Thyroid gland (tissue), 4 donors: ENCODE data around the gene EPN1.

Experiments used
- POLR2A ChIP-seq, 2 donors: fragments of 450-650 bp; IDR thresholded peaks; one replicate each; pipeline ENCODE4 v1.6.1; 2017; ENCODE audit warnings: antibody characterized with exemption in 2 of 2, mild to moderate bottlenecking in 2 of 2, moderate library complexity in 1 of 2
- TF ChIP-seq, protein P1 (sequence below), 6 experiments: fragments of 200-600 bp in 3 of 6; fragments of 450-650 bp in 3 of 6; sonication (generic) in 3 of 6; IDR thresholded peaks; one replicate each; pipeline ENCODE4 v1.5.1; 2016 to 2019; ENCODE audit warnings: antibody characterized with exemption in 6 of 6, mild to moderate bottlenecking in 2 of 6, inconsistent platforms in 1 of 6, moderate library complexity in 1 of 6

DNA sequence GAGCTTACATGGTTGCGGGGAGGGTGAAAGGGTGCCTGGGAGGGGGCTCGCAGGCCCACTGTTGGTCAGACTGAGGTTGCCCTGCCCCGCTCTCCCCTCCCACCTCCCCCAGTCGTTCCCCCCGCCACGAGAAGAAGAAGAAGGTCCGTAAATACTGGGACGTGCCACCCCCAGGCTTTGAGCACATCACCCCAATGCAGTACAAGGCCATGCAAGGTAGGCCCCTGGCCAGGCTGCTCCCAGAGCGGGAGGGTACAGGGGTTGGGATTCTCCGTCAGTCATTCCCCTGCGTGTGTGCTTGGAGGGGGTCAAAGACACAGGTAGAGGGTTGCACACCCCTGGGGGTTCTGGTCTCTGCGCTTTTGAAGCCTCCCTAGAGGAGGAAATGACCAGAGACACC, 14.6 kb upstream of the EPN1 start:
- TF ChIP-seq, protein P1, sequence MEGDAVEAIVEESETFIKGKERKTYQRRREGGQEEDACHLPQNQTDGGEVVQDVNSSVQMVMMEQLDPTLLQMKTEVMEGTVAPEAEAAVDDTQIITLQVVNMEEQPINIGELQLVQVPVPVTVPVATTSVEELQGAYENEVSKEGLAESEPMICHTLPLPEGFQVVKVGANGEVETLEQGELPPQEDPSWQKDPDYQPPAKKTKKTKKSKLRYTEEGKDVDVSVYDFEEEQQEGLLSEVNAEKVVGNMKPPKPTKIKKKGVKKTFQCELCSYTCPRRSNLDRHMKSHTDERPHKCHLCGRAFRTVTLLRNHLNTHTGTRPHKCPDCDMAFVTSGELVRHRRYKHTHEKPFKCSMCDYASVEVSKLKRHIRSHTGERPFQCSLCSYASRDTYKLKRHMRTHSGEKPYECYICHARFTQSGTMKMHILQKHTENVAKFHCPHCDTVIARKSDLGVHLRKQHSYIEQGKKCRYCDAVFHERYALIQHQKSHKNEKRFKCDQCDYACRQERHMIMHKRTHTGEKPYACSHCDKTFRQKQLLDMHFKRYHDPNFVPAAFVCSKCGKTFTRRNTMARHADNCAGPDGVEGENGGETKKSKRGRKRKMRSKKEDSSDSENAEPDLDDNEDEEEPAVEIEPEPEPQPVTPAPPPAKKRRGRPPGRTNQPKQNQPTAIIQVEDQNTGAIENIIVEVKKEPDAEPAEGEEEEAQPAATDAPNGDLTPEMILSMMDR (IDR thresholded peaks at IDR 0.05) = no peak
- no peak for TF ChIP-seq POLR2A (IDR thresholded peaks at IDR 0.05)
